HG03135 (cell line): ENCODE data around the gene FAM81B.
A peak's percentile ranks its signal among the peaks of the same experiment; 100 is the strongest.

Experiments
- ATAC-seq: cut with Tn5 transposase; IDR thresholded peaks from one replicate; pipeline ENCODE4 v1.9.1; 2021; ENCODE audit warnings: mild to moderate bottlenecking, moderate library complexity; ENCODE audit not compliant: unreplicated experiment

FAM81B gene

GRCh38 chr5:95401626-95402025 is 10.5 kb downstream of the FAM81B start:
- ATAC-seq, result no peak

GRCh38 chr5:95403996-95404395 is 12.8 kb downstream of the FAM81B start:
- no peak for ATAC-seq

GRCh38 chr5:95406426-95407090 is 15.4 kb downstream of the FAM81B start:
- ATAC-seq, result no peak

- ATAC-seq, result no peak
Measured at GRCh38 chr5:95410279-95410678, 19.1 kb downstream of the FAM81B start.

- ATAC-seq, result no peak
Measured at GRCh38 chr5:95411474-95411873, 20.3 kb downstream of the FAM81B start.

- no peak for ATAC-seq
Measured at GRCh38 chr5:95414451-95414850, 23.3 kb downstream of the FAM81B start.

GRCh38 chr5:95417971-95418370 is 26.8 kb downstream of the FAM81B start:
- ATAC-seq, result no peak

GRCh38 chr5:95422838-95423237 is 31.7 kb downstream of the FAM81B start:
- no peak for ATAC-seq

- no peak for ATAC-seq
Measured at GRCh38 chr5:95424016-95424415, 32.9 kb downstream of the FAM81B start.

- ATAC-seq, result peak; percentile 60
Measured at GRCh38 chr5:95424526-95424925, 33.4 kb downstream of the FAM81B start.

- ATAC-seq, result no peak
Measured at GRCh38 chr5:95426227-95426626, 35.1 kb downstream of the FAM81B start.

GRCh38 chr5:95432779-95433178 is 41.6 kb downstream of the FAM81B start:
- ATAC-seq, result no peak

- ATAC-seq, result no peak
Measured at GRCh38 chr5:95439801-95440493, 48.8 kb downstream of the FAM81B start.

GRCh38 chr5:95440825-95441224 is 49.7 kb downstream of the FAM81B start:
- no peak for ATAC-seq

- no peak for ATAC-seq
Measured at GRCh38 chr5:95441636-95442035, 50.5 kb downstream of the FAM81B start.

- ATAC-seq, result no peak
Measured at GRCh38 chr5:95445442-95445841, 54.3 kb downstream of the FAM81B start.

- no peak for ATAC-seq
Measured at GRCh38 chr5:95445995-95446394, 54.8 kb downstream of the FAM81B start.

- no peak for ATAC-seq
Measured at GRCh38 chr5:95446560-95447221, 55.5 kb downstream of the FAM81B start.

GRCh38 chr5:95447961-95448360 is 56.8 kb downstream of the FAM81B start:
- no peak for ATAC-seq

GRCh38 chr5:95448789-95449188 is 57.6 kb downstream of the FAM81B start:
- no peak for ATAC-seq

GRCh38 chr5:95449460-95449859 is 58.3 kb downstream of the FAM81B start:
- ATAC-seq, result no peak

GRCh38 chr5:95454536-95454935 is 63.4 kb downstream of the FAM81B start:
- no peak for ATAC-seq
